ENCODE results near the gene FAM90A1.
"Not testable (repeated sequence)": the region's sequence is repeated elsewhere in the genome, so short reads cannot be mapped to it uniquely, and the experiment has no call there.

FAM90A1 gene, protein sequence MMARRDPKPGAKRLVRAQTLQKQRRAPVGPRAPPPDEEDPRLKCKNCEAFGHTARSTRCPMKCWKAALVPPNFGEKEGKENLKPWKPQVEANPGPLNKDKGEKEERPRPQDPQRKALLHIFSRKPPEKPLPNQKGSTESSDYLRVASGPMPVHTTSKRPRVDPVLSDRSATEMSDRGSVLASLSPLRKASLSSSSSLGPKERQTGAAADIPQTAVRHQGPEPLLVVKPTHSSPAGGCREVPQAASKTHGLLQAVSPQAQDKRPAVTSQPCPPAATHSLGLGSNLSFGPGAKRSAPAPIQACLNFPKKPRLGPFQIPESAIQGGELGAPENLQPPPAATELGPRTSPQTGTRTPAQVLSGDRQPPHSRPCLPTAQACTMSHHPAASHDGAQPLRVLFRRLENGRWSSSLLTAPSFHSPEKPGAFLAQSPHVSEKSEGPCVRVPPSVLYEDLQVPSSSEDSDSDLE

GRCh38 chr12:8226992-8227731 is at the start of gene FAM90A1:
Gene FAM90A1 (minus strand): TSS chr12:8227618. CDS start chr12:8224832, 2,786 bp downstream.
- DNase-seq, result not testable (repeated sequence)

GRCh38 chr12:8276397-8276796 is 49.0 kb upstream of the FAM90A1 start:
- DNase-seq, result not testable (repeated sequence)

GRCh38 chr12:8266706-8267105 is 39.3 kb upstream of the FAM90A1 start:
- DNase-seq, result not testable (repeated sequence)

DNA sequence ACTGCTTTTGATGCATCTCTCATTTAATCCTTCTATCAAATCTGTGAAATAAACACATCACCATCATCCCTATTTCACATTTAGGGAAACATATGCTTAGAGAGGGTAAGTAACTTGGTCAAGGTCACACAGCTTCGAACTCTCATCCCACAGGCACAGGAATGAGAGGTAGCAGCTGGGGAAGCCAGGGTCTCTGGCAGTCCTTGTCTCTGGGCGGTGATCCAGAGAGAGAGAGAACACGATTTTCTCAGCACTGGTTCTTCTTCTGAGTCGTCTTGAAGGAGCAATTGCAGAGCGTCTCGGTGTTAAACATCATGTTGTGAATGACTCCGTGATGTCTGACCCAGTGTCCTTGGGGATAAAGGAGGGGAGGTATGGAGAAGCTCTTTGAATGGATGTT is 36.8 kb upstream of the FAM90A1 start:
- DNase-seq, result not testable (repeated sequence)

GRCh38 chr12:8261111-8261554 is 33.7 kb upstream of the FAM90A1 start:
- peak; percentile 47 for DNase-seq

DNA sequence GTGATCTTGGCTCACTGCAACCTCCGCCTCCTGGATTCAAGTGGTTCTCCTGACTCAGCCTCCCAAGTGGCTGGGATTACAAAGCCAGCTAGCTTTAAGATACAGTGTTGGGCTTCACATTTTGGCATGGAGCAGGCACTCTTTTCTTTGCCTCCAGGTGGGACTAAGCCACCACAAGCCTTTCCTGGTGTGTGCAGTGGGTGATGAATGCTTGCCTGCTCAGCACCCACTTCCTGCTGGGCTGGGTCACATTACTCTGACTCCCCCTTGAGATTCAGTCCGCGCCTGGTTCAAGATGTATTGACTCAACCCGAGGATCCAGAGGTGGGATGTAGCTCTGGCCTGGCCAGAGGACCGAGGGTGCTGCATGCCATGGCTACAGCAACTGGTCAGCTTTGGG is 28.9 kb upstream of the FAM90A1 start:
- not testable (repeated sequence) for DNase-seq

- not testable (repeated sequence) for DNase-seq
Observed at GRCh38 chr12:8254705-8255104, 27.3 kb upstream of the FAM90A1 start.

DNA sequence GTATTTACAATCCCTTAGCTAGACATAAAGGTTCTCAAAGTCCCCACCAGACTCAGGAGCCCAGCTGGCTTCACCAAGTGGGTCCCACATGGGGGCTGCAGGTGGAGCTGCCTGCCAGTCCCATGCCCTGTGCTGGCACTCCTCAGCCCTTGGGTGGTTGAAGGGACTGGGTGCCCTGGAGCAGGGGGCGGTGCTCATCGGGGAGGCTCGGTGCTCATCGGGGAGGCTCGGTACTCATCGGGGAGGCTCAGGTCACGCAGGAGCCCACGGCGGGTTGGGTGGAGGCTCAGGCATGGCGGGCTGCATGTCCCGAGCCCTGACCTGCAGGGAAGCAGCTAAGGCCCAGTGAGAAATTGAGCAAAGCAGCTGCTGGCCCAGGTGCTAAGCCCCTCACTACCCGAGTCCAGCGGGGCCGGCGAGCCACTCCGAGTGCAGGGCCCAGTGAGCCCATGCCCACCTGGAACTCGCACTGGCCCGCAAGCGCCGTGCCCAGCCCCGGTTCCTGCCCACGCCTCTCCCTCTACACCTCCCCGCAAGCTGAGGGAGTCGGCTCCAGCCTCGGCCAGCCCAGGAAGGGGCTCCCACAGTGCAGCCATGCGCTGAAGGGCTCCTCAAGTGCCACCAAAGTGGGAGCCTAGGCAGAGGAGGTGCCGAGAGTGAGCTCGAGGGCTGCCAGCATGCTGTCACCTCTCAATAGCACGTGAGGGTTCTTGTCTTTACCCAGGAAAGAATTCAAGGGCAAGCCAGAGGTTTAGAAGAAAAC is 24.8 kb upstream of the FAM90A1 start:
- DNase-seq, result not testable (repeated sequence)

GRCh38 chr12:8251616-8252015 is 24.2 kb upstream of the FAM90A1 start:
- DNase-seq, result not testable (repeated sequence)

DNA sequence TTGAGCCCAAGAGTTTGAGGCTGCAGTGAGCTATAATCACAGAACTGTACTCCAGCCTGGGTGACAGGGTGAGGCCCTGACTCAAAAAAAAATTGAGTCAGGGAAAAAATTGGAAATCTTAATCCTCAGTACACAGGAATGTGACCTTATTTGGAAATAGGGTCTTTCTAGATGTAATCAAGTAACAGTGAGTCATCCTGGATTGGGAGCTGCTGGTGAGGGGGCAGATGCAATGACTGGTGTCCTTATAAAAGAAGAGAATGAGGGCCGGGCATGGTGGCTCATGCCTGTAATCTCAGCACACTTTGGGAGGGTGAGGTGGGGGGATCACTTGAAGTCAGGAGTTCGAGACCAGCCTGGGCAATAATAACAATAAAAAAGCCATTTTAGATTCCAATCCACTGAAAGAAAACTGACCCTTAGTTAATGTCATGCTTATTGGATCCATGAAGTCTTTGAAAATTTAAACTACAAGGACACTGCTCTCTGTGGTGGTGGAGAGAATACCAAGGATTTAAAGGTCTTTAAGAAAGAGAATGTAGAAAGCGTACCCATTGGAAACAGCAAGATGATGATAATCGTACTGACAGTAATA is 19.6 kb upstream of the FAM90A1 start:
- not testable (repeated sequence) for DNase-seq

GRCh38 chr12:8243682-8244161 is 16.3 kb upstream of the FAM90A1 start:
- DNase-seq, result peak; percentile 35

GRCh38 chr12:8242880-8243681 is 15.7 kb upstream of the FAM90A1 start:
- peak; percentile 98 for DNase-seq

GRCh38 chr12:8242622-8242879 is 15.1 kb upstream of the FAM90A1 start:
- DNase-seq, result not testable (repeated sequence)

DNA sequence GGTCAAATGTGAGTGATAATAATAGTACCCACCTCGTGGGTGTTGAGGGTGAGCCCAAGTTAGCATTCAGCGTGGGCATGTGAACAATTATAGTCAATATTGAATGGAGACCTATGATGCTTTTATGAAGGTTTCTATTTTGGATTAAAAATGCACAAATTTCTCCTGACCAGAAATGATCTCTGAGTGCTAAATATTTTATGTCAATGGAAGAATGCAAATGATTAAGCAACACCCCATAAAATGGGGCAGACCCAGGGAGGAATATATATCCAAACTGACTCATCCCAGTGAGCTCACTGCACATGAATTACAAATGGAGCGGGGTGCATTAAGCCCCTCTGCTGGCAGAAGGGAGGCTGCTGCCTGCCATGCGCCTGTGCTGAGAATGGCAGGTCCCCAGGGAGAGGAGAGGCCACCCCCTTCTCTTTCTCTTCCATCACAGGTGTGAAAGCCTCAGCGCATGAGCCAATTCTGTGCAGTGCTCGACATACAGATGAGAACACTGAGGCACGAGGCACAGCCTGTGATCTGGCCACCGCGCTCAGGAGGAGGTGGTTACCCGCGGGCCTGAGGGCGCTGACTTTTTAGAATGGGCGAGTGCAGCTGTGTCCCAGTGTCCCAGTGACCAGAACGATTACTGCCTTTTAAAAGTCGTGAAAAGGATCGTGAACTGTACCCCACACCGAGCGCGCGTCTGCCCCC is 14.7 kb upstream of the FAM90A1 start:
- peak; percentile 41 for DNase-seq

- not testable (repeated sequence) for DNase-seq
Observed at GRCh38 chr12:8240340-8241114, 13.1 kb upstream of the FAM90A1 start.

GRCh38 chr12:8237031-8237430 is 9.6 kb upstream of the FAM90A1 start:
- DNase-seq, result not testable (repeated sequence)

- not testable (repeated sequence) for DNase-seq
Observed at GRCh38 chr12:8235316-8236157, 8.1 kb upstream of the FAM90A1 start.

GRCh38 chr12:8234746-8235145 is 7.3 kb upstream of the FAM90A1 start:
- not testable (repeated sequence) for DNase-seq

DNA sequence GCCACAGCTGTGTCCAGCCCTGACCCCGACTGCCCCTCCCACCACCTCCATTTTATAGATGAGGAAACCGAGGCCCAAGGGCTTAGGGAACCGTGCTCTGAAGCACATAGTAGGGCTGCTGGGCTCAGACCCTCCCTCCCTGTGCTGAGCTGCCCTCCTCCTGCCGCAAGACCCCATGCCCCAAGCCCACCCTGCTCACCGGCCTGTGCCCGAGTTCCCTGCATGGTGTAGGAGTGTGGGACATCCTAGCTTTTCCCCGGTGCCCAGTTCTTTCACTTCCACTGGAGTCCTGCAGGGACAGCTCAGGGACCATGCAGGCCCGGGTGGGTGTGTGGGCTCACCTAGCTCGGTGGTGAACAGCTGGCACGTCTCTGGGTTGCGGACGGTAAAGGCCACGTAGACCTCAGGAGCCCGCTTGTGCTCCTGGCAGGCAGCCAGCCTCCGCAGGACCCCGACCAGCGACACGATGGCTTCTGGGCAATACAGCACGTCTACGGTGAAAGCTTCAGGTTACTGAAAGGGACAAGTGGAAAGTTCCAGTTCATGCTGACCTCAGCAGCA is 6.6 kb upstream of the FAM90A1 start:
- DNase-seq, result not testable (repeated sequence)
